ENCODE results near the gene TBC1D1. TPM values are rescaled to one million over a fixed set of nuclear protein-coding genes. Genes with fewer than 3 reads are reported as not detected.

Gene TBC1D1
- total and polyA plus RNA-seq, 2 of the 8 experiments (the other 6 are each of a cell fraction or from before 2014, with no cell fraction given): 96.9 to 162 TPM

- TF ChIP-seq CHD7 (IDR thresholded peaks at IDR 0.05; ENCODE audit: insufficient replicate concordance, low read length) (no peak), CEBPB (IDR thresholded peaks at IDR 0.05; ENCODE audit: low read depth, low read length) (no peak), CHD1 (IDR thresholded peaks at IDR 0.05; ENCODE audit: low read depth, low read length) (no peak), RXRA (IDR thresholded peaks at IDR 0.05; ENCODE audit: insufficient read depth, low read depth, low read length) (no peak), MAFK (IDR thresholded peaks at IDR 0.05; ENCODE audit: low read depth, low read length) (no peak), BRCA1 (IDR thresholded peaks at IDR 0.05; ENCODE audit: low read depth, low read length) (no peak), RNF2 (IDR thresholded peaks at IDR 0.05; ENCODE audit: borderline replicate concordance, low read depth, low read length, missing control alignments, poor library complexity, severe bottlenecking) (no peak), SIRT6 (IDR thresholded peaks at IDR 0.05; ENCODE audit: low read length) (no peak), KDM5A (IDR thresholded peaks at IDR 0.05; ENCODE audit: low read length) (no peak), ATF3 (IDR thresholded peaks at IDR 0.05; ENCODE audit: insufficient read depth, low read depth, low read length) (no peak), SRF (IDR thresholded peaks at IDR 0.05; ENCODE audit: low read depth, low read length) (no peak), POLR2AphosphoS5 (IDR thresholded peaks at IDR 0.05; ENCODE audit: low read depth, low read length) (no peak)
Observed at GRCh38 chr4:37879365-37879764, 11.5 kb upstream of the TBC1D1 start (continued).
